ENCODE measurements around the gene PLAC1.

- peak; percentile 26 to 35 (median 26) for TF ChIP-seq CTCF (IDR thresholded peaks at IDR 0.05)
- TF ChIP-seq POLR2A (IDR thresholded peaks at IDR 0.05) = no peak
Measured at GRCh38 chrX:134520860-134521390, 137.3 kb downstream of the PLAC1 start.

All from uterus (tissue), 2 donors.